Stimulated activated CD4-positive, alpha-beta T cell treated with anti-CD3 and anti-CD28 coated beads, Interleukin-4, amount 100 ng/mL, for 48 hours (primary cell): ENCODE data around the gene CUX1.
"Not testable (repeated sequence)": the region's sequence is repeated elsewhere in the genome, so short reads cannot be mapped to it uniquely, and the experiment has no call there.

Experiments
- DNase-seq, 2 donors: peaks; one replicate each; pipeline ENCODE4 v3.0.0-alpha.2; 2020; ENCODE audit warnings: low read depth in 2 of 2

Gene CUX1

DNA sequence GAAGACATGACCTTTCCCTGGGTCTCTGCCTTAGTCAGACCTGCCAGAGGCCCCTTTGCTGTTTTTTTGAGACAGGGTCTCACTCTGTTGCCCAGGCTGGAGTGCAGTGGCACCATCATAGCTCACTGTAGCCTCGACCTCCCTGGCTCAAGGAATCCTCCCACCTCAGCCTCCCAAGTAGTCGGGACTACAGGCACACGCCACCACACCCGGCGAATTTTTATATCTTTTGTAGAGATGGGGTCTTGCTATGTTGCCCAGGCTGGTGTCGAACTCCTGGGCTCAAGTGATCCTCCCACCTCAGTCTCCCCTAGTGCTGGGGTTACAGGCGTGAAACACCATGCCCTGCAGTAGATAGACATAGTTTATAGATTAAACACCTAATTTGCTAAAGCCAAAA, 366.4 kb downstream of the CUX1 start:
- not testable (repeated sequence) for DNase-seq

DNA sequence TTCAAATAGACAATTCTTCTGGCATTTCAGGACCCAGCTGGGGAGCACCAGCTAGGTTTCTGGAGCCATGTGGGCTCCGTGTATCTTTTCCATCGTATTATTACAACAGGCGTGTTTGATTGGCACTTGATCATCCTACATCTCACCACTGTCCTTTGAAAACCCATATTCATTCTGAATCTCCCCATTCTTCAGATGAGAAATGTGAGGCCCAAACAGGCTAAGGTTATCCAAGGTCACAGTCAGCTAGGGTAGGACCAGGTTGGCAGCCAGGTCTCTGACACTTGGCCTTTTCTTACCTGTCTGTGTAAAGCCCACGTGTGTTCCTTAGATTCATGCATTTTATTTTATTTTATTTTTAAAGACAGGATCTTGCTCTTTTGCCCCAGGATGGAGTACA, 366.9 kb downstream of the CUX1 start:
- DNase-seq = no peak

DNA sequence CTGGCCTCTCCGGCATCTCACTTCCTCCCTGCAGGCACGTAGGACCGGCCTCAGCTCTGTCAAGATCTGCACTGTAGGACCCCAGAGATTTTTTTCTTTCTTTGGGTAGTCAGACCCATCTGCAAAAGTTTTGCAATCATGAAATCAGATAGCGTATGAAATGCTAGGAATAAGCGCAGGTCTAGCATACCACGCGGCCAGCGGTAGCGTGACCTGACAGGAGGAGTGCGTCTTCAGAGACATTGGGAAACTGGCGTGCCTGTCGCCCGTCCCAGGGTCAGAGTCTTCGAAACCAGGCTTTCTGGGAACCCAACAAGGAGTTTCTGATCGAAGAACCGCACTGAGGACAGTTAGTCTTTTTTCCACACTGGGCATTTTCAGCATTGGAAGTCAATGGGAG, 368.4 kb downstream of the CUX1 start:
- no peak for DNase-seq

DNA sequence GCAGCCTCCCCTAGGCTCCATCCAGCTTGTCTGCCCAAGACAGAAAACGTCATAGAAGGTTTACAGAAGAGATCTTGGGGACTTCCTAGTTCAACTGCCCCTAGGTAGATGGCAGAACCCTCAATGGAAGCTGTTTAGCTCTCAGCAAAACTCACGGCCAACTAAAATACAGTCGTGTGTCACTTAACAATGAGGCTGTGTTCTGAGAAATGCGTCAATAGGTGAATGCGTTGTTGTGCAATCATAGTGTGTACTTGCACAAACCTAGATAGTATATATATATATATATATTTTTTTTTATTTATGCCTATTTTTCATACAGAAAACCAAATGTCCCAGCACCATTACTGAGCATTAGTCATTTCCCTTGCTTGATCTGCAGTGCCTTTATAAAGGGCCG, 368.9 kb downstream of the CUX1 start:
- no peak for DNase-seq

DNA sequence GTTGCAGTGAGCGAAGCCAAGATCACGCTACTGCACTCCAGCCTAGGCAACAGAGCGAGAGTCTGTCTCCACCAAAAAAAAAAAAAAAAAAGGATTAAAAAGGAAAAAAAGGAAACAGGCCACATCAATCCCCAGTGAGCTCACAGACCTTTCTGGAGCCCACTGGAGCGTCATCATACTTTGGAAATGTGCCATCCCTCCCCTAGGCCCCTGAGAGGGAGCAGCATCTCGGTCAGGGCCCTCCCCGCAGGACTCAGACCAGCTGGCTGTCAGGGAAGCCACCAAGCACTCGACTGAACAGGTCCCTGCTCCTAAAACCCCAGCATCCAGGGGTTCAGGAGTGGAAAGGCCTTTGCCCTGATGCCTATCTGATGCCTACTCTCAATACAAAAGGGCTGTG, 371.3 kb downstream of the CUX1 start:
- DNase-seq = no peak

DNA sequence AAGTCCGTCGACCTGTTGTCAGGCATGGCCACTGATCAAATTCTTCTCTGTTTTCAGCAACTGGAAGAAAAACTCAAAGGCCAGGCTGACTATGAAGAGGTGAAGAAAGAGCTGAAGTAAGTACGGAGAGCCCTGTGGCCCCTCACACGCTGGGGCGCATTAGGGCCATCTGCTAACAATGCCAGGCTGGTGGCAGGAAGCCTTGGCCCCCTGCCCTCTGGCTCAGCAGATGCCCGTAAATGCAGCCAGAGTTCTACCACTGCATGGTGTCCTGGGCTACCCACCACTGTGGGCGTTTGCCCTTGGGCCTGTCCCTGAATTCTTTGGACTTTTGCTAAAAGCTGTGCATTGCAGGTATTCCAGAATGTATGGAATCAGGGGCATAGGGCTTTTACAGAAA, 372.3 kb downstream of the CUX1 start:
- DNase-seq = no peak

- no peak for DNase-seq
Observed at GRCh38 chr7:102190776-102191350, 373.4 kb downstream of the CUX1 start.

DNA sequence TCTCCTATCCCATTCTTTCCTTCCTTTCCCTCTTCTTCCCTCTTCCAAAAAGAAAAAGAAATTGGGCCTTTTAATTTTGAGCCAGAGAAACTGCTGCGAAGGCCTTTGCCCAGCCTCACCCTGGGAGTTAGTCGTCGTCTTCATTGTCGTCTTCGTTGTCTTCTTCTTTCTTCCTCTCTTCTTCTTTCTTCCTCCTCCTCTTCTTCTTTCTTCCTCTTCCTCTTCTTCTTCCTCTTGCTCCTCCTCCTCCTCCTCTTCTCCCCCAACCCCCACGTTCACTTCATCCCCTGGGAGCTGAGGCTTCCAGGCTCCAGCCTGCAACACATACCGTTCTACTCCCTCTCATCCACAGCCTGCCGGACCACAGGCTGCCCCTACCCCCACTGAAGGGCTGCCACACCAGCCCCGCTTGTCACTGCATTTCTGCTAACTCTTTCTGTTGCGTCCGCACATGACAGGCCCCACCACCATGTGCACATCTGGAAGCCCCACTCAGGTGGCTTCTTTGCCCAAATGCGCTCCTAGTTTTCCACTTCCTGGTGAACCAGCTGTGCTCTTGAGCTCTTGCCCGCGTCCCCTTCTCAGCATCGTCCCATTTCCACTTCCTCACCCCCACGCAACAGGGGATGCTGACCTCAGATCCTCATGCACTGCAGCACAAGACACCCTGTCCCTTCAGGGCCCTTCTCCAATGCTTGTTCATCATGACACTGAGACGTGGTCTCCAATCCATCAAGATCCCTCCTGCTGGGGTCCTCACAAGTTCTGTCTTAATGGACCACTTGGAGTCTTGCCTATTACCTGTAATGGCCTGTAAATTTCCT, 374.3 kb downstream of the CUX1 start:
- no peak for DNase-seq

GRCh38 chr7:102192790-102193189, 375.4 kb downstream of the CUX1 start:
- no peak for DNase-seq

GRCh38 chr7:102193806-102194205, 376.4 kb downstream of the CUX1 start:
- DNase-seq = no peak

DNA sequence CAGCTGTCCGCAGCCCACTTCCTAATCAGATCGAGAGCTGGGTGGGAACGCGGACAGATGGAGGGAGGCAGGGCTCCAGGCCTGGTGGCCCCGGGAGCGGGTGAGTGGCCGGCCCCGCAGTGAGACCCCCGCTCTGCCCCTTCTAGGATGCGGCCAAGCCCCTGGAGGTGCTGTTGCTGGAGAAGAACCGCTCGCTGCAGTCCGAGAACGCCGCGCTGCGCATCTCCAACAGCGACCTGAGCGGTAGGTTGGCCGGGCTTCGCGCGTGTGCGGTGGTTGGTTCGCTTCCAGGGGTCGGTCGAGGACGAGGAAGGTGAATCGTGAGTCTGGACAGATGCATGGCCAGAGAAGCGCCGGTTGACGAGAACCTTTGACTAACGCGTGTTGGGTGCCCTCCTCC, 377.9 kb downstream of the CUX1 start:
- no peak for DNase-seq

DNA sequence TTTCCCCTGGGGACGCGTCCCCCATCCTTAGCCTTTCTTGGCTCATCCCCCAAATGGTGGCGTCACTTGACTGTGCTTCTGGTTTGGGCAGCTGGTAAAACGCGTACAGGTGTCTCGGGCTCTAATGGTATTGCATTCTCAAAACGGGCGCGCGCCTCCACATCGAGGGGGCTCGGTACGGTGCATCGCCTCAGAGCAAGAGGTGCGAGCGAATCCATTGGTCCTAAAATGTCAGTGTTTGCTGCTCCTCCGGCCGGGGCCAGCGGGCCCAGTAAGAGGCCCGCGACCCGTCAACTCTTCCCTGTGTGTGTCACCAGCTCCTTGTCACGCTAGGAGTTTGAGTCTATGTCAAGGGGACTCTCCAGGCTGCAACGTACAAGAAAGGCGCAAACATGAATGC, 378.6 kb downstream of the CUX1 start:
- DNase-seq = no peak

GRCh38 chr7:102197161-102197560, 379.7 kb downstream of the CUX1 start:
- DNase-seq = no peak

DNA sequence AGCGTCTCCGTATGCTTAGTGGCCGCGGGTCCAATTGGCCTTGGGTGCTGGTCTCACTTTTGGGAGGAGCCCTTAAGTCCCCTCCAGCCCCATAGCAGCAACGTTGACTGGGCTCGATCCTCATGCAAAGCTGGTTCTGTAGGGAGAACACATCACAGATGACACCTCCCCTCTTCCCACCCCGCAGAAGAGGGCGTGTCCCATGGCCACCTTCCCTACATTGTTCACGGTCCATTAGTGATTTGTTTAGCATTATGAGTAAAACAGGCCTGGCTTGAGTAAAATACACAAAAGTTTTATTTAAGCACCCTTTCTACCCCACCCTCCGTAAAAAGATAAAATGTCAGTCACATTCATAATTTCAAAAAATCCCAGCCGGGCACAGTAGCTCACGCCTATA, 380.2 kb downstream of the CUX1 start:
- DNase-seq = no peak

GRCh38 chr7:102198417-102198956, 381.1 kb downstream of the CUX1 start:
- DNase-seq = no peak

- no peak for DNase-seq
Observed at GRCh38 chr7:102201576-102201975, 384.1 kb downstream of the CUX1 start.

DNA sequence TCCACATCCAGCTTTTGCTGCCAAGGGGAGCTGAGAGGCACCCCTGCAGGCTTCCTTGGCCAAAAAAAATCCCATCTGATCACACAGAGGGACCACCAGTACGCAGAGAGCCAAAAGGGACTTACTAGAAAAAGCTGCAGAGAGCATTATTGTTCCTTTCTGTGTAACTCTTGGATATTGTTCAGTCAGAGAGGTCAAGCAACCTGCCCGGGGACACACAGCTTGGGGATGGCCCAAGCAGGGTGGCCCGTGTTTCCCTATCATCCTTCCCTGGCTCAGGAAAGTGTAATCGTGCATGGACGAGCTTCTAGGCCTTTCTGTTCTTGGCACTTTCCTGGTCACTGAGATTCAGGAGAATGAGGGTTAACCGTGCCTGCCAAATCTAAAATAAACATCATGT, 385.1 kb downstream of the CUX1 start:
- DNase-seq = no peak

DNA sequence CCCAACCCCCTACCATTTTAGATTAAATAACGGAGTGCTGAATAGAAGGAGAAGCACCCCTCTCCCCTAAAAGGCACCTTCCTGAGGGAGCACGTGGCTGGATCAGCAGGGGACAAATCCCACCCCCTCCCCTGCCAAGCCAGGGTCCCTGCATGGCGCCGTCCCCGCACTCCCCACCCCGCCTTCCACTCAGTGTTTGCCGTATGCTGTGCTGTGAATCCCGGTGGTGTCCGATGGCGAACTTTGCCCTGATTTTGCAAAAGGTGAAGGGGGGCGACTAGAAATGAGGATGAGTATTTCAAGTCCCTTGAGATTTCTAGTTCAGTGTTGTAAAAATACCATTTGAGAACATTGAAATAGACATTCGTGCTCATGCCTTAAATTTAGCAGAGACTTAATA, 385.8 kb downstream of the CUX1 start:
- DNase-seq = no peak

DNA sequence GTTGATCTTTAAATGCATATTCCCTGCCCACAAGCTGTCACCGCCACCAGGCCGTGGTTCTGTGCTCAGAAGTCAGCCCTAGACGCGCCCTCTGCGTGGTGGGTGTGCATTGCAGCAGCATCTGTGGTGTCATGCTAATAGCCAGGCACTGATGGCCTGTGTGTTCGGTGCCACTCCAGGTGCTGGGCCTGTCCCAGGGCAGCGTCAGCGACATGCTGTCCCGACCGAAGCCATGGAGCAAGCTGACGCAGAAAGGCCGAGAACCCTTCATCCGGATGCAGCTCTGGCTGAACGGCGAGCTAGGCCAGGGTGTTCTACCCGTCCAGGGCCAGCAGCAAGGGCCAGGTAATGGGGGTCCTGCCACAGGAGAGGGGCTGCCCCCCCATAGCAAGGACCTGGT, 386.8 kb downstream of the CUX1 start:
- DNase-seq = no peak

- no peak for DNase-seq
Observed at GRCh38 chr7:102205915-102206314, 388.5 kb downstream of the CUX1 start.

DNA sequence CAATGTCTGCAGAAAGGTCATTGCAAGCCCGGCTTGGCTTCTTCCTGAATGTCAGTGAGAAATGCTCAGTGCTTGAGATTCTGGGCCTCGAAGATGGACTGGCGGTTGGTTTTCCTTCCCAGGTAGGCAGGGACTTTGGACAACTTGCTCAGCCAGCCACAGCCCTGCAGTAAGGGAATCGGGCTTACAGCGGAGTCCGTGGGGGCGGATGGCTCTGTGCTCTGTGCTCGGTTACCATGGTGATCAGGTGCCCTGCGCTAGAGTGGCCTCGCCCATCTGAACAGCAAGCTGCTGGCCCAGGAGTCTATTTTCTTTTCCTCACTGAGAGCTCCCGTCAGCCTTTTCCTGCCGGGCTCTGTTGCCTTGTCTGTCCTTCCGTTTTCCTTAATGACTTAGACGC, 391.4 kb downstream of the CUX1 start:
- DNase-seq = no peak

- no peak for DNase-seq
Observed at GRCh38 chr7:102210787-102211186, 393.4 kb downstream of the CUX1 start.
